ENCODE results near the gene MYH3. TPM values are rescaled to one million over a fixed set of nuclear protein-coding genes. Genes with fewer than 3 reads are reported as not detected.

The MYH3 gene
- polyA plus RNA-seq, 1 donor from 2014 or later = 0.74 TPM

DNA sequence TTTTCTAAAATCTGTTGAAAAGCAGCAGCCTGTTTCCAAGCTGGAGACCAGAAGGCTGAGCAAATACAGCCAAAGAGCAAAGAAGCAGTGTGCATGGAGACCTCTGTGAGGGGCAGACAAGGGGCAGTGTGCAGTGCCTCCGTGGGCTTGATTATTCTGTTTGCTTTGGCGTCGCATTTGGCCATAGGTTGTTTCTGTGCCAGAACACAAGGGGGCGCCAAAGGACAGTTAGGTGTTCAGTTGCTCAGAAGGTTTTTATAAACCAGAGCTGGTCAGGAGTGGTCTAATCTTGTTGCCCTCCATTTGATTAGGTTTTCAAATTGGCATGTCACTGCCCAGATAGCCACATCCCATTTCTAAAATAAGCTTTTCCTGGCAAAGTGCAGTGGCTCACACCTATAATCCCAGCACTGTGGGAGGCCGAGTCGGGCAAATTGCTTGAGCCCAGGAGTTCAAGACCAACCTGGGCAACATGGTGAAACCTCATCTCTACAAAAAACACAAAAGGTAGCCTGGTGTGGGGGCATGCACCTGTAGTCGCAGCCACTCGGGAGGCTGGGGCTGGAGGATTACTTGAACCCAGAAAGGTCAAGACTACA lies 10.6 kb downstream of the MYH3 start:
- Histone ChIP-seq H3K4me2 (ENCODE audit: low read length) (no peak overlapping the region), H3K36me3 (ENCODE audit: insufficient read depth, low read length) (no peaks in the 10 kb centered on the region), H3K4me3 (ENCODE audit: low read length) (no peak overlapping the region), H3K79me2 (replicated peaks; ENCODE audit: insufficient read depth, low read length) (no peaks in the 10 kb centered on the region), H4K20me1 (ENCODE audit: insufficient read depth) (no peaks in the 10 kb centered on the region), H3F3A (ENCODE audit: insufficient read depth, low read length, poor library complexity, severe bottlenecking) (no peaks in the 10 kb centered on the region), H3K9me3 (ENCODE audit: low read length) (no peaks in the 10 kb centered on the region), H3K27me3 (ENCODE audit: insufficient read depth, low read depth, low read length) (no peaks in the 10 kb centered on the region), H3K9me2 (ENCODE audit: insufficient read depth, low read length) (no peaks in the 10 kb centered on the region), H3K27ac (ENCODE audit: low read length) (no peak overlapping the region), H3K9ac (ENCODE audit: low read length) (no peak overlapping the region), H2AFZ (ENCODE audit: low read depth, low read length) (no peak overlapping the region)
- TF ChIP-seq TAF1 (IDR thresholded peaks at IDR 0.05; ENCODE audit: low read depth) = no peak
- TF ChIP-seq, protein P1, sequence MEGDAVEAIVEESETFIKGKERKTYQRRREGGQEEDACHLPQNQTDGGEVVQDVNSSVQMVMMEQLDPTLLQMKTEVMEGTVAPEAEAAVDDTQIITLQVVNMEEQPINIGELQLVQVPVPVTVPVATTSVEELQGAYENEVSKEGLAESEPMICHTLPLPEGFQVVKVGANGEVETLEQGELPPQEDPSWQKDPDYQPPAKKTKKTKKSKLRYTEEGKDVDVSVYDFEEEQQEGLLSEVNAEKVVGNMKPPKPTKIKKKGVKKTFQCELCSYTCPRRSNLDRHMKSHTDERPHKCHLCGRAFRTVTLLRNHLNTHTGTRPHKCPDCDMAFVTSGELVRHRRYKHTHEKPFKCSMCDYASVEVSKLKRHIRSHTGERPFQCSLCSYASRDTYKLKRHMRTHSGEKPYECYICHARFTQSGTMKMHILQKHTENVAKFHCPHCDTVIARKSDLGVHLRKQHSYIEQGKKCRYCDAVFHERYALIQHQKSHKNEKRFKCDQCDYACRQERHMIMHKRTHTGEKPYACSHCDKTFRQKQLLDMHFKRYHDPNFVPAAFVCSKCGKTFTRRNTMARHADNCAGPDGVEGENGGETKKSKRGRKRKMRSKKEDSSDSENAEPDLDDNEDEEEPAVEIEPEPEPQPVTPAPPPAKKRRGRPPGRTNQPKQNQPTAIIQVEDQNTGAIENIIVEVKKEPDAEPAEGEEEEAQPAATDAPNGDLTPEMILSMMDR (IDR thresholded peaks at IDR 0.05; ENCODE audit: poor library complexity, severe bottlenecking) = peak; percentile 77
- peak; percentile 76 for TF ChIP-seq SMC3 (conservative IDR thresholded peaks at IDR 0.05; ENCODE audit: poor library complexity)
- TF ChIP-seq RAD21 (conservative IDR thresholded peaks at IDR 0.05) = peak; percentile 76

DNA sequence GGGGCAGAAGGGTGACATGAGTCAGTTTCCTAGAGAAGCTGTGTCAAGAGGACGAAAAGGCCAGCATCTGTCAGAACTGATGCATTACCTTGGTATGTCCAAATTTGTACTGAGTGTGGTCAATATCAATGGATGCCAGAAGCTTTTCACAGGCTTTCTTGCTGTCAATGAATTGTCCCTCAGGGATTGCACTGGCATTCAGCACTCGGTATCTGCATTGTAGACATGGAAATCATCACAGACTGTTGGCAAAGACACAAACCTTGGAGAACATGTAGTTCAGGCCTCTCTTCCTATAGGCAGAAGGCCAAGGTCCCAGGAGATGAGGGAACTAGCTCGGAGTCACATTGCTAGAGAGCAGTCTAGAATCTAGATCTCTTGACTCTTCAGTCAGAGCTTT lies 16.6 kb downstream of the MYH3 start:
- Histone ChIP-seq H3K4me3 (ENCODE audit: low read length) (no peak overlapping the region), H3K9me3 (ENCODE audit: low read length) (no peaks in the 10 kb centered on the region), H3K27me3 (ENCODE audit: insufficient read depth, low read depth, low read length) (no peaks in the 10 kb centered on the region), H3K36me3 (ENCODE audit: insufficient read depth, low read length) (no peaks in the 10 kb centered on the region), H3K27ac (ENCODE audit: low read length) (no peak overlapping the region), H2AFZ (ENCODE audit: low read depth, low read length) (no peak overlapping the region), H3F3A (ENCODE audit: insufficient read depth, low read length, poor library complexity, severe bottlenecking) (no peaks in the 10 kb centered on the region), H3K4me2 (ENCODE audit: low read length) (no peak overlapping the region), H3K9me2 (ENCODE audit: insufficient read depth, low read length) (no peaks in the 10 kb centered on the region), H3K9ac (ENCODE audit: low read length) (no peak overlapping the region), H4K20me1 (ENCODE audit: insufficient read depth) (no peaks in the 10 kb centered on the region), H3K79me2 (replicated peaks; ENCODE audit: insufficient read depth, low read length) (no peaks in the 10 kb centered on the region)
- TF ChIP-seq RAD21 (conservative IDR thresholded peaks at IDR 0.05) = no peak
- TF ChIP-seq, protein P1 (IDR thresholded peaks at IDR 0.05; ENCODE audit: poor library complexity, severe bottlenecking) = no peak

DNA sequence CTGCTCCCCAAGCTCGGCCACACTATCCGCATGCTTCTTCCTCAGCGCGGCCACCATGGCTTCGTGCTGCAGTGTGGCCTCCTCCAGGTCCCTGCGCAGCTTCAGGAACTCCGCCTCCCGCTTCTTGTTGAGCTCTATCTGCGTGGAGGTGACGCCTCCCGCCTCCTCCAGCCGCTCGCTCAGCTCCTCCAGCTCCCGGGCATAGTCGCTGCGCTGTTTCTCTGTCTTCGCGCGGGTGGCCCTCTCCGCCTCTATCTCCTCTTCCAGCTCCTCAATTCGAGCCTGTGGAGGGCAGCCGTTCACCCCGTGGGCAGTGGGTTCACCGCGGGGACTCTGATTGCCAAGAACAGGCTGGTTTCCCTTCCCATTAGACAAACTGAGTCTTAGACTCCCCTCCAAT lies 19.0 kb downstream of the MYH3 start:
- no peaks in the 10 kb centered on the region for H3K27me3 ChIP-seq (ENCODE audit: insufficient read depth, low read depth, low read length)
- H3K36me3 ChIP-seq (ENCODE audit: insufficient read depth, low read length) = no peaks in the 10 kb centered on the region
- H2AFZ ChIP-seq (ENCODE audit: low read depth, low read length) = no peak overlapping the region
- H3K4me2 ChIP-seq (ENCODE audit: low read length) = no peak overlapping the region
- H3K9ac ChIP-seq (ENCODE audit: low read length) = no peak overlapping the region
- H3K9me2 ChIP-seq (ENCODE audit: insufficient read depth, low read length) = no peaks in the 10 kb centered on the region
- no peaks in the 10 kb centered on the region for H3F3A ChIP-seq (ENCODE audit: insufficient read depth, low read length, poor library complexity, severe bottlenecking)
- H3K4me3 ChIP-seq (ENCODE audit: low read length) = no peak overlapping the region
- H3K9me3 ChIP-seq (ENCODE audit: low read length) = no peaks in the 10 kb centered on the region
- no peak overlapping the region for H3K27ac ChIP-seq (ENCODE audit: low read length)
- no peaks in the 10 kb centered on the region for H4K20me1 ChIP-seq (ENCODE audit: insufficient read depth)
- TF ChIP-seq RAD21 (conservative IDR thresholded peaks at IDR 0.05) (no peak), SMC3 (conservative IDR thresholded peaks at IDR 0.05; ENCODE audit: poor library complexity) (no peak), EZH2 (IDR thresholded peaks at IDR 0.05; ENCODE audit: borderline replicate concordance, insufficient read depth, low read length, poor library complexity, severe bottlenecking) (no peak), EP300 (conservative IDR thresholded peaks at IDR 0.05; ENCODE audit: poor library complexity, severe bottlenecking) (no peak), MXI1 (conservative IDR thresholded peaks at IDR 0.05; ENCODE audit: poor library complexity, severe bottlenecking) (no peak), POLR2AphosphoS5 (IDR thresholded peaks at IDR 0.05) (no peak), TAF1 (IDR thresholded peaks at IDR 0.05; ENCODE audit: low read depth) (no peak)
- TF ChIP-seq, protein P1 (IDR thresholded peaks at IDR 0.05; ENCODE audit: poor library complexity, severe bottlenecking) = no peak
- TF ChIP-seq, protein P2, sequence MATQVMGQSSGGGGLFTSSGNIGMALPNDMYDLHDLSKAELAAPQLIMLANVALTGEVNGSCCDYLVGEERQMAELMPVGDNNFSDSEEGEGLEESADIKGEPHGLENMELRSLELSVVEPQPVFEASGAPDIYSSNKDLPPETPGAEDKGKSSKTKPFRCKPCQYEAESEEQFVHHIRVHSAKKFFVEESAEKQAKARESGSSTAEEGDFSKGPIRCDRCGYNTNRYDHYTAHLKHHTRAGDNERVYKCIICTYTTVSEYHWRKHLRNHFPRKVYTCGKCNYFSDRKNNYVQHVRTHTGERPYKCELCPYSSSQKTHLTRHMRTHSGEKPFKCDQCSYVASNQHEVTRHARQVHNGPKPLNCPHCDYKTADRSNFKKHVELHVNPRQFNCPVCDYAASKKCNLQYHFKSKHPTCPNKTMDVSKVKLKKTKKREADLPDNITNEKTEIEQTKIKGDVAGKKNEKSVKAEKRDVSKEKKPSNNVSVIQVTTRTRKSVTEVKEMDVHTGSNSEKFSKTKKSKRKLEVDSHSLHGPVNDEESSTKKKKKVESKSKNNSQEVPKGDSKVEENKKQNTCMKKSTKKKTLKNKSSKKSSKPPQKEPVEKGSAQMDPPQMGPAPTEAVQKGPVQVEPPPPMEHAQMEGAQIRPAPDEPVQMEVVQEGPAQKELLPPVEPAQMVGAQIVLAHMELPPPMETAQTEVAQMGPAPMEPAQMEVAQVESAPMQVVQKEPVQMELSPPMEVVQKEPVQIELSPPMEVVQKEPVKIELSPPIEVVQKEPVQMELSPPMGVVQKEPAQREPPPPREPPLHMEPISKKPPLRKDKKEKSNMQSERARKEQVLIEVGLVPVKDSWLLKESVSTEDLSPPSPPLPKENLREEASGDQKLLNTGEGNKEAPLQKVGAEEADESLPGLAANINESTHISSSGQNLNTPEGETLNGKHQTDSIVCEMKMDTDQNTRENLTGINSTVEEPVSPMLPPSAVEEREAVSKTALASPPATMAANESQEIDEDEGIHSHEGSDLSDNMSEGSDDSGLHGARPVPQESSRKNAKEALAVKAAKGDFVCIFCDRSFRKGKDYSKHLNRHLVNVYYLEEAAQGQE (IDR thresholded peaks at IDR 0.05; ENCODE audit: borderline replicate concordance) = no peak
- no peaks in the 10 kb centered on the region for H3K79me2 ChIP-seq (replicated peaks; ENCODE audit: insufficient read depth, low read length)

Data from neural cell (in vitro differentiated cells).